GM06990 (cell line): ENCODE results near the gene CD244.

Experiments used
- DNase-seq: peaks from one replicate; pipeline ENCODE4 v3.0.0-alpha.2; 2011; ENCODE audit not compliant: insufficient read length; ENCODE audit errors: extremely low read depth
- H3K27me3 ChIP-seq: replicated peaks from 2 replicates; pipeline ENCODE4 v1.6.0; 2011; ENCODE audit warnings: low read length; ENCODE audit not compliant: control insufficient read depth, insufficient read depth
- H3K36me3 ChIP-seq: 2 replicates; pipeline ENCODE4 v1.5.1; 2011; ENCODE audit warnings: low read length; ENCODE audit not compliant: control insufficient read depth, insufficient read depth
- H3K4me3 ChIP-seq: replicated peaks from 2 replicates; pipeline ENCODE4 v1.5.1; 2011; ENCODE audit warnings: low read depth, mild to moderate bottlenecking, control low read depth, low read length
- CTCF ChIP-seq: IDR thresholded peaks from 2 replicates; pipeline ENCODE4 v1.5.1; 2011; ENCODE audit warnings: low read length, control low read depth, mild to moderate bottlenecking, inconsistent platforms; ENCODE audit not compliant: insufficient read depth, poor library complexity, severe bottlenecking

Gene CD244

GRCh38 chr1:160800142-160800541 is 62.5 kb downstream of the CD244 start:
- no peak for TF ChIP-seq CTCF
- Histone ChIP-seq H3K36me3 (peaks cover 6% of the 10 kb centered on the region), H3K27me3 (no peaks in the 10 kb centered on the region), H3K4me3 (peak overlapping the region; percentile 28)
- no peak for DNase-seq

- Histone ChIP-seq H3K27me3 (no peaks in the 10 kb centered on the region), H3K36me3 (peaks cover 6% of the 10 kb centered on the region), H3K4me3 (no peak overlapping the region)
- no peak for TF ChIP-seq CTCF
- DNase-seq: no peak
Observed at GRCh38 chr1:160799641-160800040, 63.0 kb downstream of the CD244 start.

- H3K36me3 ChIP-seq: peaks cover 6% of the 10 kb centered on the region
- no peaks in the 10 kb centered on the region for H3K27me3 ChIP-seq
- TF ChIP-seq CTCF: no peak
- no peak overlapping the region for H3K4me3 ChIP-seq
- no peak for DNase-seq
Observed at GRCh38 chr1:160798439-160798838, 64.2 kb downstream of the CD244 start.

DNA sequence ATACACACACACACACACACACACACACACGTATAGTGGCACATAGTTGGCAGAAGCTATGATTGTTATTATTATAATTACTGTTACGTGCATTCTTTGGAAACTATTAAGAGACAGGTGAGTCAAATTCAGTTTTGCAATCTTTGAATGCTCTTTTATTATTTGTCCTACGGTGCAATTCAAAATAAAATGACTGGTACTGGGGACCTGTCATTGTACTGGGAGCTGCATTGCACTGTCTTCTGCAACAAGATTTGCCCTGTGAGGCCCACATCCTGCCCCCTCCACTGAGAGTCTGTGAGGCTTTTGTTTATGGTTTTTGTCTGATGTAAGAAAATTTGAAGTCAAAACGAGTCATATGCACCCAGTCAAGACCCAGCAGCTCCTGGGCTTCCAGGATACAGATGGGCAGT is 64.8 kb downstream of the CD244 start:
- peak overlapping the region; percentile 51; the same call in 1 of the 2 replicates for H3K4me3 ChIP-seq
- DNase-seq: no peak
- peaks cover 6% of the 10 kb centered on the region for H3K36me3 ChIP-seq
- TF ChIP-seq CTCF: no peak
- H3K27me3 ChIP-seq: no peaks in the 10 kb centered on the region

DNA sequence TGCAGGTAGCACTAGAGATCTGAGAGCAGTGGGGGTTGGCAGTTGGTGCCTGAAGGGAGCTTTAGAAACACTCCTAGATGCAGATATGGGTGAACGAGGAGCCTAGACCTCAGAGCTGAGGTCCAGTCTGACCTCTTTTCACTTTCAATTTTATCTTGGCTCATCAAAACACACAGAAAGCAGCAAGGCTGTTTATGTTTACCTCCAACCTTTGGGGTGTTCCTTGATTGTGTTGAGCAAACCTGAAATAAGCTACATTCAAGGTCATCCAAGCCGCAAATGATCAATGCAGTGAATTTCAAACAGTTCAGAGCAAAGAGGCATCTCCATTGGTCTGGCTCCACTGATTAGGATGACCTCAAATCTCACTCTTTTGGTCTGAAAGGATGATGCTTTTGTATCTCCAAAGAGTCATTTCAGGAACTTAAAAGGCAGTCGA is 65.4 kb downstream of the CD244 start:
- DNase-seq: peak; percentile 51
- peaks cover 6% of the 10 kb centered on the region for H3K36me3 ChIP-seq
- peak overlapping the region; percentile 51 for H3K4me3 ChIP-seq
- no peaks in the 10 kb centered on the region for H3K27me3 ChIP-seq
- no peak for TF ChIP-seq CTCF

DNA sequence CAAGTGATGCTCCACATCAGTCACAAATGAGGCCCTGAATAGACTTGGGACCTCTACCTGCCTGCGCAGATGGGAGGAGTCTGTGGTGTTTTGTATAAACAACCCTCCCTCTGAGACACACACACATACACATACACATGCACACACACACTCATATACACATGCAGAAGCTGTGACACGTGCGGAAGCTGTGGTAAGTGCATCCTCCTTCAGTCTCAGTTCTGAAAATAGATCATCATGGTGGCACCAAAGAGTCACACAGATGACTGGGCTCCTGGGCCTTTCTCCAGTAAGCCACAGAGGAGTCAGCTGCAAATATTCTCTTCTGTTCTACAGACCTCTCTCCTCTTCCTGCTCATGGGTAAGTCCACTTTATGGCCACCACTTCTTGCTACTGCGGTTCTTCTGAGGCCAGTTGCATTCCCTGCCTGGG is 66.7 kb downstream of the CD244 start, which contains the start of gene LY9:
LY9 (plus strand) TSS at position 224 of the 433 bp plus-strand sequence; CDS start at position 238, 14 bp downstream.
- Histone ChIP-seq H3K4me3 (peak within 1 kb of the TSS; percentile 51), H3K36me3 (no peaks in the 10 kb centered on the region), H3K27me3 (no peaks in the 10 kb centered on the region)
- DNase-seq: peak; percentile 75
- TF ChIP-seq CTCF: no peak
